ENCODE measurements around the gene PARD3B. TPM values are rescaled to one million over a fixed set of nuclear protein-coding genes. Genes with fewer than 3 reads are reported as not detected.

The PARD3B gene
- polyA plus RNA-seq, 3 donors = not detected

DNA sequence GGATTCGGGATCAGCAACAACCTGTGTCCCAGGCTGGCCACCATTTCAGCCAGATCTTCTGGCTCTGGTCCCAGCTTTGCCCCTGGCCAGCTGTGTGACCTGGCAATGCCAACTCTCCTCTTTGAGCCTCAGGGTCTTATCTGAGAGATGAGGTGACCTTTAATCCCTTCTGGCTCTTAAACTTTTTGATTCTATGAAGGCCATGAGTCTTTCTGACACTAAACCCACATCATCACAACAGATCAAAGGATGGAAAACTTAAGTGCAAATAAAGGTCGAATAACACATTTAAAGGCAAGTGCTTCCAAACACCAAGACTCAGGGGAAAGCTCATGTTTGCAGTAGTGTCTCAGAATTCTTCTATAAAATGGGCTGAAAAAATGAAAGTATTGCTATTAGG, 645.3 kb downstream of the PARD3B start:
- Mint-ChIP-seq H3K36me3 (no peaks in the 10 kb centered on the region), H3K4me1 (no peaks in the 10 kb centered on the region), H3K27me3 (ENCODE audit: low read depth in 3 of 3) (no peaks in the 10 kb centered on the region), H3K9me3 (no peaks in the 10 kb centered on the region), H3K4me3 (no peak overlapping the region), H3K27ac (no peak overlapping the region)
- H3K36me3 ChIP-seq (replicated peaks in 1 of 2; ENCODE audit: control insufficient read depth in 1 of 2, insufficient read depth in 2 of 2, low read length in 2 of 2) = no peaks in the 10 kb centered on the region
- H3K9ac ChIP-seq (ENCODE audit: insufficient read depth, low read length, poor library complexity, severe bottlenecking) = no peak overlapping the region
- no peaks in the 10 kb centered on the region for H4K20me1 ChIP-seq (ENCODE audit: insufficient read depth, low read length)
- 75% methylated on average over 2 of the region's 2 CpGs for WGBS (ENCODE audit: insufficient coverage)
- H3K4me3 ChIP-seq (replicated peaks in 1 of 3; ENCODE audit: low read depth in 2 of 3, low read length in 3 of 3) = no peak overlapping the region
- no peaks in the 10 kb centered on the region for H3K4me1 ChIP-seq (ENCODE audit: control insufficient read depth in 1 of 2, insufficient read depth in 2 of 2, low read length in 2 of 2)
- no peaks in the 10 kb centered on the region for H3K9me3 ChIP-seq (replicated peaks in 1 of 2; ENCODE audit: control insufficient read depth in 1 of 2, insufficient read depth in 1 of 2, low read length in 2 of 2)
- no peak overlapping the region for H3K4me2 ChIP-seq (replicated peaks; ENCODE audit: extremely low read depth, low read length, poor library complexity, severe bottlenecking)
- H2AFZ ChIP-seq (ENCODE audit: insufficient read depth, low read depth, low read length, poor library complexity, severe bottlenecking) = no peak overlapping the region
- intact Hi-C loops (cut with micrococcal nuclease) = no loop called here
- DNase-seq = no peak
- H3K27ac ChIP-seq (ENCODE audit: low read depth in 1 of 2, low read length in 2 of 2) = no peak overlapping the region
- H3K79me2 ChIP-seq (ENCODE audit: insufficient read depth, low read length) = no peaks in the 10 kb centered on the region
- TF ChIP-seq, protein P1, sequence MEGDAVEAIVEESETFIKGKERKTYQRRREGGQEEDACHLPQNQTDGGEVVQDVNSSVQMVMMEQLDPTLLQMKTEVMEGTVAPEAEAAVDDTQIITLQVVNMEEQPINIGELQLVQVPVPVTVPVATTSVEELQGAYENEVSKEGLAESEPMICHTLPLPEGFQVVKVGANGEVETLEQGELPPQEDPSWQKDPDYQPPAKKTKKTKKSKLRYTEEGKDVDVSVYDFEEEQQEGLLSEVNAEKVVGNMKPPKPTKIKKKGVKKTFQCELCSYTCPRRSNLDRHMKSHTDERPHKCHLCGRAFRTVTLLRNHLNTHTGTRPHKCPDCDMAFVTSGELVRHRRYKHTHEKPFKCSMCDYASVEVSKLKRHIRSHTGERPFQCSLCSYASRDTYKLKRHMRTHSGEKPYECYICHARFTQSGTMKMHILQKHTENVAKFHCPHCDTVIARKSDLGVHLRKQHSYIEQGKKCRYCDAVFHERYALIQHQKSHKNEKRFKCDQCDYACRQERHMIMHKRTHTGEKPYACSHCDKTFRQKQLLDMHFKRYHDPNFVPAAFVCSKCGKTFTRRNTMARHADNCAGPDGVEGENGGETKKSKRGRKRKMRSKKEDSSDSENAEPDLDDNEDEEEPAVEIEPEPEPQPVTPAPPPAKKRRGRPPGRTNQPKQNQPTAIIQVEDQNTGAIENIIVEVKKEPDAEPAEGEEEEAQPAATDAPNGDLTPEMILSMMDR (IDR thresholded peaks at IDR 0.05) = no peak
- no peaks in the 10 kb centered on the region for H3K27me3 ChIP-seq (ENCODE audit: control insufficient read depth in 2 of 2, insufficient read depth in 2 of 2, low read length in 2 of 2)

DNA sequence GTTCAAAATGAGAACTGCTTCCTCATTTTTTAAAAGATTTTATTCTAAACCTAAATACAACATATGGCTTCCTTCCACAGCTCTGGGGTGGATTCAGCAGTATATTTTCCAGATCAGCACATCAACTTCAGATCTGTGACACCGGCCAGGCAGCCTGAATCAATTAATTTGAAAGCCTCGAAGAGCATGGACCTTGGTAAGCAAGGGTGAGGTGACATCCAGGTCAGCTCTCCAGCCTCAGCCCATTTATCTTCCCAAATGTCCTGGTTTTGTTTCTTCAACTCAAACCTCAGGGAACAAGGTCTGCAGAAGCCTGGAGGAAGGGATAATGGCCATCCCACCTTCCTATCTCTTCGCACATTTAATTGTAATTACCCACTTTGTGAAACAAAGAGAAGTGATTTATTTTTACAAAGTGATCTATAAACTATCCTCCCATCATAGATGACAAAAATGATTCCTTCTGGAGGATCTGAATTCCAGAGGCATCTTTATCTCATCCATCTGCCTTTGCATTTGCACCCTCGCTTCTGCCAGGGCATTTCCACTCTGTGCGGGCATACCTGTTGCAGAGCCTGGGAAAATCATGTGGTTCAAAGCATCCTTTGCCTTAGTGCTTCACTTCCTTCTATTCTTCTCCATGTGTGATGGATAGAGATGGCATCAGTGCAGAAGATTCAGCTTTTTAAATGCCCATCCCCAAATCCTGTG, 648.0 kb downstream of the PARD3B start:
- Histone ChIP-seq H4K20me1 (ENCODE audit: insufficient read depth, low read length) (no peaks in the 10 kb centered on the region), H3K9ac (ENCODE audit: insufficient read depth, low read length, poor library complexity, severe bottlenecking) (no peak overlapping the region), H3K27ac (ENCODE audit: low read depth in 1 of 2, low read length in 2 of 2) (no peak overlapping the region), H3K4me1 (ENCODE audit: control insufficient read depth in 1 of 2, insufficient read depth in 2 of 2, low read length in 2 of 2) (no peaks in the 10 kb centered on the region), H3K4me3 (replicated peaks in 1 of 3; ENCODE audit: low read depth in 2 of 3, low read length in 3 of 3) (no peak overlapping the region), H3K9me3 (replicated peaks in 1 of 2; ENCODE audit: control insufficient read depth in 1 of 2, insufficient read depth in 1 of 2, low read length in 2 of 2) (no peaks in the 10 kb centered on the region), H3K27me3 (ENCODE audit: control insufficient read depth in 2 of 2, insufficient read depth in 2 of 2, low read length in 2 of 2) (no peaks in the 10 kb centered on the region), H2AFZ (ENCODE audit: insufficient read depth, low read depth, low read length, poor library complexity, severe bottlenecking) (no peak overlapping the region), H3K4me2 (replicated peaks; ENCODE audit: extremely low read depth, low read length, poor library complexity, severe bottlenecking) (no peak overlapping the region), H3K36me3 (replicated peaks in 1 of 2; ENCODE audit: control insufficient read depth in 1 of 2, insufficient read depth in 2 of 2, low read length in 2 of 2) (no peaks in the 10 kb centered on the region), H3K79me2 (ENCODE audit: insufficient read depth, low read length) (no peaks in the 10 kb centered on the region)
- Mint-ChIP-seq H3K27me3 (ENCODE audit: low read depth in 3 of 3) (no peaks in the 10 kb centered on the region), H3K4me1 (no peaks in the 10 kb centered on the region), H3K9me3 (no peaks in the 10 kb centered on the region), H3K36me3 (no peaks in the 10 kb centered on the region), H3K27ac (no peak overlapping the region), H3K4me3 (no peak overlapping the region)
- intact Hi-C loops (cut with micrococcal nuclease) = no loop called here
- DNase-seq = no peak
- WGBS (ENCODE audit: insufficient coverage) = 71% methylated on average over 2 of the region's 5 CpGs
- TF ChIP-seq, protein P1 (IDR thresholded peaks at IDR 0.05) = no peak

All from CD14-positive monocyte (primary cell).